Nucleus accumbens (tissue), 56 donors: ENCODE data around the gene RNLS.

Experiments
- DNase-seq, 56 donors: peaks; one replicate each; lab custom pipeline; 2025; lab: John Stamatoyannopoulos, UW

The RNLS gene

GRCh38 chr10:88442716-88443115 is 140.4 kb downstream of the RNLS start:
- no peak for DNase-seq

- no peak for DNase-seq
Measured at GRCh38 chr10:88440541-88440940, 142.6 kb downstream of the RNLS start.

DNA sequence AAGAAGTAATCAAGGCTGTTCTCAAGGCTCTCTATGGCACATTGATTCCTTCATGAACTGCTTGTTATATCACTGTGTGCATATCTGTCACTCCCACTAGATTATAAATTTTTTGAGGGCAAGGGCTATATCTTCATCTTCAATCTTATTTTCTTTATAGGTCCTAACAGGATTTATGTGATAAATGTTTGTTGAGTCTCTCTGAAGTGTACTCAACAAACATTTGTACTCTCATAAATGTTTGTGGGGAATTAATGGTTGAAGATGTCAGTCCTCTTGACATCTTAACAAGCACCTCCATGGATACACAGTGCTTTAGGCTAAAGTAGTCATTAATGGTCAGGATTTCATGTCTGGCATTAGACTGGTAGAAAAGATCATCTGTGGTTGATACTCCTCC is 143.2 kb downstream of the RNLS start:
- DNase-seq = no peak

GRCh38 chr10:88437411-88437810 is 145.7 kb downstream of the RNLS start:
- no peak for DNase-seq

DNA sequence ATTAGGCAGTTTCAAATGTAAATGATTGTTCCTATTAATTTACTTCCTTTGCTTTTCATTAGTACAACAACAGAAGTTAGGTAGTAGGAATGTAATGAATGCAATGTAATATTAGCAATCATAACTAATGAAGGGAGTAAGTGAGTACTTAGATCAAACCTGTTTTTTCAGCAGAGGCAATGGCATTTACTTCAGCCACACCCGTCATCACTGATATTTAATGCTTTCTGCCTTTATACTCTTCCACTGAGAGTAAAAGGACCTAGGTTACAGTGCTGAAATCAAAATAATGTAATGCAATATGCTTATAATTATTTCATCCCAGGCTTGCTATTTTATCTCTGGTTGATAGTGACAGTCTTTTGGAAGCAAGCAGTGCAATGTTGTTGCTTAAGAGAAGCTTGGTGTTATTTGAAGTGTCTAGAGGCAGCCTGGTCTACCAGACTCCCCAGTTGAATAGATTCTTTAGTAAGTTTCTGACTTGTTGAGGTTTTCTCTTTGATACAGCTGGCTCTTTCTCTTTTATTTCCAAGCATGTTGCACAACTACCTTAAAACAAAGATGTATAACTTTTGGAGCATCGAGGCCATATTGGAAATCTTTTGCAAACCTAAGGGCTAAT is 149.4 kb downstream of the RNLS start:
- no peak for DNase-seq

DNA sequence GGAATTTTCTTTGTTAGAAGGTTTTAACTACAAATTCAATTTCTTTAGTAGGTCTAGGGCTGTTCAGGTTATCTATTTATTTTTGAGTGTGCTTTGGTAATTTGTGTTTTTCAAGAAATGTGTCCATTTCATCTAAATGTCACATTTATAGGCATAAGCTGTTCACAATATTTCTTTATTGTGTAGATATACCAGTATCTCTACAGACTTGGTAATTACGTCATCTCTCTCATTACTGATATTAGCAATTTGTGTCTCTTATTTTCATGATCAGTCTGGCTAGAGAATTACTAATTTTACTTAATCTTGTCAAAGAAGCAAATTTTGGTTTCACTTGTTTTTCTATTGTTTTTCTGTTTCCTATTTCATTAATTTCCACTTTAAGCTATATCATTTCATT is 152.0 kb downstream of the RNLS start:
- no peak for DNase-seq

DNA sequence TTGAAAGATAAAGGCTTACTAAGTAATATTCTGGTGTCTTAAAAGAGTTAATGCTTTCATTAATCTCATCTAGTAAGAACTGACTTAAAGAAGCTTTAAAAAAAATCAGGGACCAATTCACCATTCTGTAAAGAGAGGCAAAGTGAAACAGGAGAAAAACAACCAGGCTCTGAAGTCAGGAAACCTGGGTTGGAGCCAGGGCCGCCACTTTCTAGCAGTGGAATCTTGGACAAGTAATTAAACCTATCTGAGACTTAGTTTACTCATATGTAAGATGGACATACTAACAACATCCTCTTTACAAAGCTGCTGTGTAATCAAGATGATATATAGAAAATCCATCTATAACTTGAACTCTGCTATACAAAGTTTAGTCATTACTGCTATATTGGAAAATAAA is 154.1 kb downstream of the RNLS start:
- no peak for DNase-seq

- DNase-seq = no peak
Measured at GRCh38 chr10:88428442-88428841, 154.7 kb downstream of the RNLS start.

- DNase-seq = no peak
Measured at GRCh38 chr10:88427024-88427423, 156.1 kb downstream of the RNLS start.

DNA sequence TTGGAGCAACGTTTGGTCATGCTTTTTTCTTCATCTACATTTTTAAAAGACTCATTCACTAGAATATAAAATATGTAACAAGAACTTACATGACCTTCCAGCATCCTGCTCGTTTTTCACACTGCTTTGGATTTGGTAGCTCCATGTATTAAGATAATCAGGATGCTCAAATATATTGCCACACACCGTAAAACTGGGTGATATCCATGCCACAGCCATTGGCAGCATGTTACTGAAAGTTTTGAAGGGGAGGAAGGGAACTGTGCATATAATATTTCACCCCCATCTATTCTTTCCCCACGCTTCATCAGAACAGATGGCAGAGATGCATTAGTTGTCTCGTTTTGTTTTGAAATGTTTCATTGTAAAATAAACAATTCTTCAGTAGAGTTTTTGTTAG is 158.2 kb downstream of the RNLS start:
- no peak for DNase-seq

- no peak for DNase-seq
Measured at GRCh38 chr10:88423732-88424131, 159.4 kb downstream of the RNLS start.

DNA sequence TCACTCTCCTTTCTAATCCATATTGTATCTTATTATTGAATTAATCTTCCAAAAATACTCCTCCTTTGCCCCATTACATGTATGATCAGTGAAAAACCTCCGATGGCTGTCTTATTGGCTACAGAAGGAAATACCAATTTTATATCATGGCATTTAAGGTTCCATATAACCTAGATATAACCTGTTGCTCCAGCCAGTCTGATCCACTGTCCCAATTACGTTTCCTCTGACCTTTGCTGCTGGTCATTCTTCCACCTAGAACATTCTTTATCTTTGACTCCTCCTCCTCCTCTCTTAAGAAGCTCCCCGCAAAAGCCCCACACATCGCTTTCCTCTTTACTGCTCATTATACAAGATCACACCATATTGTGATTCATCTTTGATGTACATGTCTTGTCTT is 161.5 kb downstream of the RNLS start:
- no peak for DNase-seq

- DNase-seq = no peak
Measured at GRCh38 chr10:88418871-88419270, 164.2 kb downstream of the RNLS start.

- DNase-seq = no peak
Measured at GRCh38 chr10:88417387-88418030, 165.6 kb downstream of the RNLS start.

GRCh38 chr10:88416801-88417200 is 166.3 kb downstream of the RNLS start:
- no peak for DNase-seq

DNA sequence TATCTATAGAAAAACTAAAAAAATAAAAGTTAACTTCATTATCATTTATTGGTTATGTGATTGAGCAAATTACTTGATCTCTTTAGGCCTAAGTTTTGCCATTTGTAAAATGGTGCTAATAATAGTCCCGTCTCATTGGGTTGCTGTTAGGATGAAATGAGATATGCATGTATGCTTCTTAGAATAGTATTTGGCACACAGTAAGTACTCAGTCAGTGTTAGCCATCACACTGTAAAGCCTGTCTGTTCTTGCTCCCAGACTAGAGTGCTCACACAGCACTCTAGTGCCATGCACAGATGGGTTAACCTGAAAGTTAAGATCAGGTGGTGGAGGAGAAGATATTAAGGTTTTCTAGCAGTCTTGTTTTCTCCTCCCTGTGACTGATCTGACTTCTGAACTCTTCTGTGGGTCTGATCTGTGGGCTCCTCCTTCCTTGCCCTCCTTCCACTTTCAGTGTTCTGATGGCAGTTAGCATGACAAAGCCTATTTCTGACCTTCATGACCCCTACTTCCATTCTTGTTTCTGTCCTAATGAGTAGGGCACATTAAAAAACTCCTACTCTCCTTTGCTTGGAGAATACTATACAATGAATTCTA is 167.5 kb downstream of the RNLS start:
- DNase-seq = no peak

- no peak for DNase-seq
Measured at GRCh38 chr10:88413412-88413811, 169.7 kb downstream of the RNLS start.

GRCh38 chr10:88411772-88412349 is 171.3 kb downstream of the RNLS start:
- DNase-seq = no peak

GRCh38 chr10:88409824-88410223 is 173.3 kb downstream of the RNLS start:
- DNase-seq = no peak

GRCh38 chr10:88409236-88409635 is 173.9 kb downstream of the RNLS start:
- DNase-seq = no peak

GRCh38 chr10:88408096-88408495 is 175.0 kb downstream of the RNLS start:
- DNase-seq = no peak

- no peak for DNase-seq
Measured at GRCh38 chr10:88404133-88404532, 179.0 kb downstream of the RNLS start.
